K562 (cell line): ENCODE measurements around the gene UNC13C. TPM values are rescaled to one million over a fixed set of nuclear protein-coding genes. Genes with fewer than 3 reads are reported as not detected.

Experiments used
- ATAC-seq: fragments of 200-7000 bp; cut with Tn5 transposase; 3 replicates; pipeline ENCODE4 v1.9.1; 2020; ENCODE audit warnings: moderate library complexity
- BruUV-seq: library from RNA; stranded (reverse); fragments of 400-500 nt; replicated peaks from 2 replicates; lab custom pipeline; 2021; lab: Mats Ljungman, UMichigan
- CTCF ChIA-PET: fragments of 300-600 bp; formaldehyde crosslinking; extraction: SDS; loops from one replicate; lab custom pipeline; 2021; ENCODE audit warnings: low intra/inter-chr PET ratio; lab: Yijun Ruan, JAX
- POLR2A ChIA-PET: fragments of 300-600, 350-650 bp; sonication (Branson Sonifier 250); formaldehyde crosslinking; extraction: SDS; loops from one replicate; lab custom pipeline; 2021; ENCODE audit warnings: antibody characterized with exemption, inconsistent platforms; lab: Yijun Ruan, JAX
- DNase-seq, 4 experiments: peaks; one replicate each; pipeline versions ENCODE4 v3.0.0 to v3.0.0-alpha.2; 2011 to 2018; ENCODE audit warnings: low spot score in 3 of 4, mixed read lengths in 3 of 4; ENCODE audit errors: extremely low read depth in 1 of 4
- FAIRE-seq: peaks from 2 replicates; lab custom pipeline; 2011; peaks lifted over from hg19 to GRCh38; lab: Jason Lieb, UNC
- H2AFZ ChIP-seq: 2 replicates; pipeline ENCODE4 v1.6.0; 2011; ENCODE audit warnings: low read depth, low read length, control low read depth, inconsistent platforms
- H3K27ac ChIP-seq: fragments of 200-600 bp; 3 replicates; pipeline ENCODE4 v1.8.0; 2011; ENCODE audit warnings: low read depth, mild to moderate bottlenecking, control low read depth, inconsistent platforms, low read length, moderate library complexity, mixed read lengths; ENCODE audit errors: extremely low read depth
- H3K27me3 ChIP-seq, 2 experiments: fragments of 300-600 bp in 1 of 2; 2 replicates in 1 of 2; 3 replicates in 1 of 2; pipeline versions ENCODE4 v1.6.0 to v1.8.0; 2011; ENCODE audit warnings: inconsistent platforms in 2 of 2, low read length in 2 of 2, mild to moderate bottlenecking in 1 of 2, mixed read lengths in 1 of 2, moderate library complexity in 1 of 2; ENCODE audit not compliant: control insufficient read depth in 2 of 2, insufficient read depth in 2 of 2
- H3K36me3 ChIP-seq: fragments of 300-600 bp; 3 replicates; pipeline ENCODE4 v1.8.0; 2011; ENCODE audit warnings: mild to moderate bottlenecking, low read length, inconsistent platforms; ENCODE audit not compliant: control insufficient read depth, insufficient read depth
- H3K4me1 ChIP-seq, 2 experiments: fragments of 200-600 bp in 1 of 2; replicated peaks in 1 of 2; 2 replicates in 1 of 2; 3 replicates in 1 of 2; pipeline versions ENCODE4 v1.5.1 to v1.8.0; 2011; ENCODE audit warnings: inconsistent platforms in 2 of 2, low read length in 2 of 2, mild to moderate bottlenecking in 1 of 2, mixed read lengths in 1 of 2, moderate library complexity in 1 of 2; ENCODE audit not compliant: control insufficient read depth in 2 of 2, insufficient read depth in 2 of 2
- H3K4me2 ChIP-seq: 2 replicates; pipeline ENCODE4 v1.6.1; 2011; ENCODE audit warnings: low read length, control low read depth, inconsistent platforms, mixed read lengths; ENCODE audit not compliant: insufficient read depth
- H3K4me3 ChIP-seq: fragments of 200-600 bp; sonication (generic), shearing (Covaris generic); 2 replicates; pipeline ENCODE4 v1.5.1; 2016; ENCODE audit warnings: control low read depth, inconsistent platforms
- H3K79me2 ChIP-seq: fragments of 200-600 bp; 3 replicates; pipeline ENCODE4 v1.8.0; 2011; ENCODE audit warnings: low read length, inconsistent platforms; ENCODE audit not compliant: control insufficient read depth, insufficient read depth
- H3K9ac ChIP-seq, 2 experiments: 2 replicates each; pipeline versions ENCODE4 v1.6.0 to v1.6.1; 2011; ENCODE audit warnings: low read depth in 2 of 2, low read length in 2 of 2, control low read depth in 1 of 2, inconsistent platforms in 1 of 2, mild to moderate bottlenecking in 1 of 2, mixed read lengths in 1 of 2; ENCODE audit not compliant: insufficient read depth in 1 of 2
- H3K9me1 ChIP-seq: one replicate; pipeline ENCODE4 v1.6.0; 2011; ENCODE audit warnings: inconsistent platforms, mild to moderate bottlenecking, low read length, moderate library complexity; ENCODE audit not compliant: control insufficient read depth, insufficient read depth
- H3K9me3 ChIP-seq: replicated peaks from 2 replicates; pipeline ENCODE4 v1.5.1; 2011; ENCODE audit warnings: low read depth, low read length, inconsistent platforms; ENCODE audit not compliant: control insufficient read depth, insufficient read depth
- H4K20me1 ChIP-seq: replicated peaks from 2 replicates; pipeline ENCODE4 v1.6.1; 2011; ENCODE audit warnings: low read length, inconsistent platforms, mixed read lengths; ENCODE audit not compliant: control insufficient read depth, insufficient read depth
- CBX8 ChIP-seq: fragments of 200-600 bp; sonication (generic); IDR thresholded peaks from 2 replicates; pipeline ENCODE4 v1.6.1; 2012; ENCODE audit warnings: borderline replicate concordance, mixed run types, low read depth, mild to moderate bottlenecking, moderate library complexity, mixed read lengths, low read length, control low read depth, inconsistent platforms; ENCODE audit not compliant: poor library complexity, severe bottlenecking; ENCODE audit errors: extremely low read depth
- CHD2 ChIP-seq: IDR thresholded peaks from 2 replicates; pipeline ENCODE4 v1.6.1; 2011; ENCODE audit warnings: low read depth, low read length
- CTBP1 ChIP-seq: fragments of 450-650 bp; IDR thresholded peaks from 2 replicates; pipeline ENCODE4 v1.6.1; 2016; ENCODE audit warnings: borderline replicate concordance
- E2F1 ChIP-seq: sonication (generic); formaldehyde crosslinking; IDR thresholded peaks from 2 replicates; pipeline ENCODE4 v1.8.1; 2023; ENCODE audit warnings: mild to moderate bottlenecking, missing genetic modification reagents, moderate library complexity
- ELF2 ChIP-seq: fragments of 250-450 bp; sonication (Bioruptor Pico); IDR thresholded peaks from 2 replicates; pipeline ENCODE4 v1.5.0; 2021; ENCODE audit warnings: mild to moderate bottlenecking
- ETS2 ChIP-seq: IDR thresholded peaks from 2 replicates; pipeline ENCODE4 v1.6.1; 2016; ENCODE audit warnings: borderline replicate concordance, missing genetic modification characterization, mild to moderate bottlenecking, moderate library complexity, missing compliant biosample characterization; ENCODE audit not compliant: poor library complexity, severe bottlenecking
- FOSL1 ChIP-seq: fragments of 200-800 bp; sonication (Bioruptor generic); conservative IDR thresholded peaks from 2 replicates; pipeline ENCODE4 v1.6.1; 2016; ENCODE audit warnings: missing genetic modification characterization, missing compliant biosample characterization
- RBM22 ChIP-seq: fragments of 200-400 bp; formaldehyde crosslinking; IDR thresholded peaks from 2 replicates; pipeline ENCODE4 v1.6.1; 2018; ENCODE audit warnings: low read length, low read depth; ENCODE audit not compliant: poor library complexity, severe bottlenecking
- RBM39 ChIP-seq: fragments of 200-400 bp; formaldehyde crosslinking; optimal IDR thresholded peaks from 2 replicates; pipeline ENCODE3; 2018; ENCODE audit warnings: low read depth, low read length
- SAP30 ChIP-seq: fragments of 200-600 bp; sonication (generic); IDR thresholded peaks from 2 replicates; pipeline ENCODE4 v1.6.1; 2012; ENCODE audit warnings: borderline replicate concordance, low read depth, mild to moderate bottlenecking, moderate library complexity, low read length, control low read depth, inconsistent platforms; ENCODE audit not compliant: insufficient read depth, poor library complexity, severe bottlenecking
- SMAD1 ChIP-seq: fragments of 150-350 bp; IDR thresholded peaks from 2 replicates; pipeline ENCODE4 v1.6.1; 2014; ENCODE audit warnings: low read length, low read depth; ENCODE audit not compliant: partially characterized antibody
- ZNF280B ChIP-seq: fragments of 250-450 bp; sonication (Bioruptor Pico); IDR thresholded peaks from 2 replicates; pipeline ENCODE4 v1.5.1; 2021; ENCODE audit warnings: mild to moderate bottlenecking
- ZNF444 ChIP-seq: fragments of 250-450 bp; sonication (Bioruptor Pico); IDR thresholded peaks from 2 replicates; pipeline ENCODE4 v1.4.0; 2020; ENCODE audit warnings: mild to moderate bottlenecking, moderate library complexity
- WGBS: fragments of 100-300 bp; shearing (Covaris generic); methylation state at CpG from one replicate; pipeline ENCODE4 v1.1.6; 2016; ENCODE audit warnings: low coverage, mixed read lengths; ENCODE audit not compliant: insufficient coverage; ENCODE audit errors: missing lambda C conversion rate; 5-methylcytosine and 5-hydroxymethylcytosine counted together
- in situ Hi-C: fragments of 300-500 bp; cut with MboI; formaldehyde crosslinking; loops from 4 replicates; pipeline ENCODE4 v1.15.0; 2018; ENCODE audit warnings: inconsistent platforms, mixed read lengths
- intact Hi-C: fragments of 100-400 bp; cut with micrococcal nuclease; formaldehyde crosslinking; loops from 2 replicates; pipeline ENCODE4 v1.14.2; 2022
- polyA plus RNA-seq, 8 experiments: library from polyadenylated mRNA; depleted of rRNA in 4 of 8; stranded (reverse) in 5 of 8; unstranded in 3 of 8; fragments of >200 nt; fragmentation: Nextera tagmentation in 2 of 8; fragmentation: Illumina TruSeq in 1 of 8; extraction: Ambion mirVana in 2 of 8; extraction: Trizol in 1 of 8; gene quantifications; 2 replicates each; pipeline versions ENCODE4 v1.2.1 to v1.2.3, GENCODE V29; 2011 to 2014; ENCODE audit warnings: inconsistent platforms in 1 of 8, missing spikeins in 1 of 8
- total RNA-seq, 7 experiments: library from RNA; depleted of rRNA in 6 of 7; stranded (reverse); fragments of >200 nt in 6 of 7; fragmentation: Illumina TruSeq in 2 of 7; extraction: Trizol in 2 of 7; gene quantifications; 2 replicates each; pipeline versions ENCODE4 v1.2.1 to v1.2.3, GENCODE V29; 2011 to 2021; ENCODE audit warnings: low replicate concordance in 1 of 7

The UNC13C gene
- total and polyA plus RNA-seq, 9 of the 15 experiments (the other 6 are each of a cell fraction or from before 2014, with no cell fraction given), result not detected

- H4K20me1 ChIP-seq, result no peaks in the 10 kb centered on the region
- H3K9ac ChIP-seq, result no peak overlapping the region
- no peak overlapping the region for H3K4me2 ChIP-seq
- intact Hi-C loops, result no loop called here
- H3K27ac ChIP-seq, result no peak overlapping the region
- no peaks in the 10 kb centered on the region for H3K27me3 ChIP-seq
- no peak overlapping the region for H3K4me3 ChIP-seq
- in situ Hi-C loops, result no loop called here
- ChIA-PET CTCF (no interaction called here), POLR2A (no interaction called here)
- WGBS, result 0% methylated on average over 1 of the region's 1 CpG
- no peaks in the 10 kb centered on the region for H3K4me1 ChIP-seq
- DNase-seq (no peak), FAIRE-seq (no peak), ATAC-seq (no peak)
- H3K36me3 ChIP-seq, result no peaks in the 10 kb centered on the region
- H3K9me1 ChIP-seq, result no peaks in the 10 kb centered on the region
- no TSS peak for BruUV-seq
- no peaks in the 10 kb centered on the region for H3K9me3 ChIP-seq
- TF ChIP-seq ELF2 (CRISPR knock-in tag) (no peak), ZNF280B (no peak), CTBP1 (no peak), SAP30 (no peak), ETS2 (no peak), CHD2 (no peak), SMAD1 (no peak), E2F1 (no peak), RBM39 (no peak), ZNF444 (CRISPR knock-in tag) (no peak), CBX8 (no peak), RBM22 (no peak), FOSL1 (tag) (no peak)
- no peak overlapping the region for H2AFZ ChIP-seq
- H3K79me2 ChIP-seq, result no peaks in the 10 kb centered on the region
These were observed 116.4 kb downstream of the UNC13C start for GRCh38 chr15:54094661-54095060.
